Esophagus squamous epithelium (tissue), 4 donors: ENCODE data around the gene BABAM2.

Experiments
- POLR2A ChIP-seq, 4 donors: fragments of 450-650 bp; IDR thresholded peaks; one replicate each; pipeline ENCODE4 v1.6.1; 2017; ENCODE audit warnings: antibody characterized with exemption in 4 of 4, mild to moderate bottlenecking in 4 of 4, moderate library complexity in 3 of 4
- TF ChIP-seq, protein P1 (sequence below), 6 experiments: fragments of 450-650 bp in 4 of 6; fragments of 200-600 bp in 2 of 6; sonication (generic) in 2 of 6; IDR thresholded peaks; one replicate each; pipeline ENCODE4 v1.5.1; 2016 to 2019; ENCODE audit warnings: antibody characterized with exemption in 6 of 6, mild to moderate bottlenecking in 4 of 6, moderate library complexity in 4 of 6

DNA sequence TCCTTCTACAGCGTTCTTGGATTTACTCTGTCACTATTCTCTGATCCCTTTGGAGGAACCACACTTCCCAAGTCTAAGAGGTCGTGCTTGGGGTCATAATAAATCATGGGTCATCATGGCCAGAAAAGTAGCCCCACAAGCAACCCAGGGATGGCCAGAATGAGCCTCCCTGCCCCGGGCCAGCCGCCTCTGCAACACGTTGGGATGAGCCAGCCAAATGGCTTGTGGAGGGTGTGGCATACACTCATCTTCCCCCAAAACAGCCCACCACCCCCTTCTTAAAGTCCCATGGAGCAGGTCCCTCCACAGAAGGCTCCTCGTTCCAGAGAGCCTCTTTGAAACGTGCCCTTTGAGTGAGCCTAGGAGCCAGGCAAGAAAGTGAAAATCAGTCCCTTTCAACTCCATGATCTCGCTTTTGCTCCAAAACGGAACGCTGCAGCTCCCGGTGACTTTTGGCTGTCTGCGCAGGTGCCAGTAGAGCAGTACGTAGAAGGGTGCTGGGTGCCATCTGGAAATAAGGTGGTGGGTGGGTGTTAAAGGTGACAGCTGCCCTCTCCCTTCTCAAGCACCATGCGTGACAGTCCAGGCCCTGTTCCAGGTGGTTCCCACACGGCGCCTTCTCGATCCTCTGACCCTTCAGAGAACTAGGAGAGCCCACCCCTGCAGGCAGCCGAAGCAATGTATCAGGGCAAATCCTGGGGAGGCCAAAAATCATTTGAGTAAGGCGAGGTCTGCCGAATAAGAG is 453.6 kb downstream of the BABAM2 start:
- no peak for TF ChIP-seq POLR2A (IDR thresholded peaks at IDR 0.05)
- TF ChIP-seq, protein P1, sequence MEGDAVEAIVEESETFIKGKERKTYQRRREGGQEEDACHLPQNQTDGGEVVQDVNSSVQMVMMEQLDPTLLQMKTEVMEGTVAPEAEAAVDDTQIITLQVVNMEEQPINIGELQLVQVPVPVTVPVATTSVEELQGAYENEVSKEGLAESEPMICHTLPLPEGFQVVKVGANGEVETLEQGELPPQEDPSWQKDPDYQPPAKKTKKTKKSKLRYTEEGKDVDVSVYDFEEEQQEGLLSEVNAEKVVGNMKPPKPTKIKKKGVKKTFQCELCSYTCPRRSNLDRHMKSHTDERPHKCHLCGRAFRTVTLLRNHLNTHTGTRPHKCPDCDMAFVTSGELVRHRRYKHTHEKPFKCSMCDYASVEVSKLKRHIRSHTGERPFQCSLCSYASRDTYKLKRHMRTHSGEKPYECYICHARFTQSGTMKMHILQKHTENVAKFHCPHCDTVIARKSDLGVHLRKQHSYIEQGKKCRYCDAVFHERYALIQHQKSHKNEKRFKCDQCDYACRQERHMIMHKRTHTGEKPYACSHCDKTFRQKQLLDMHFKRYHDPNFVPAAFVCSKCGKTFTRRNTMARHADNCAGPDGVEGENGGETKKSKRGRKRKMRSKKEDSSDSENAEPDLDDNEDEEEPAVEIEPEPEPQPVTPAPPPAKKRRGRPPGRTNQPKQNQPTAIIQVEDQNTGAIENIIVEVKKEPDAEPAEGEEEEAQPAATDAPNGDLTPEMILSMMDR (IDR thresholded peaks at IDR 0.05) = no peak
